Activated T-cell treated with anti-CD3 and anti-CD28 coated beads, Interleukin-2, amount 50 U/mL, for 72 hours (primary cell): ENCODE data around the gene SETD3. TPM values are rescaled to one million over a fixed set of nuclear protein-coding genes. Genes with fewer than 3 reads are reported as not detected.
A peak's percentile ranks its signal among the peaks of the same experiment; 100 is the strongest.

Experiments used
- ATAC-seq, 2 donors: fragments of 150-1000 bp; cut with Tn5 transposase; replicated peaks in 1 of 2; 2 replicates each; pipeline ENCODE4 v1.10.0; 2021; ENCODE audit warnings: moderate library complexity in 2 of 2, mild to moderate bottlenecking in 1 of 2
- DNase-seq, 2 donors: peaks; one replicate each; pipeline ENCODE4 v3.0.0; 2021 to 2022; ENCODE audit warnings: mixed read lengths in 1 of 2
- H3K27ac Mint-ChIP-seq: one replicate; pipeline ENCODE4 v1.8.0; 2022; ENCODE audit warnings: mild to moderate bottlenecking, moderate library complexity, mixed read lengths
- H3K27me3 Mint-ChIP-seq: one replicate; pipeline ENCODE4 v1.8.0; 2022; ENCODE audit warnings: low read depth, mixed read lengths
- H3K36me3 Mint-ChIP-seq, 2 donors: one replicate each; pipeline ENCODE4 v1.8.0; 2022; ENCODE audit warnings: mixed read lengths in 2 of 2, mild to moderate bottlenecking in 1 of 2; ENCODE audit not compliant: insufficient read depth in 2 of 2
- H3K4me1 Mint-ChIP-seq: one replicate; pipeline ENCODE4 v1.8.0; 2022; ENCODE audit warnings: low read depth, mixed read lengths
- H3K4me3 Mint-ChIP-seq, 2 donors: one replicate each; pipeline ENCODE4 v1.8.0; 2022; ENCODE audit warnings: mild to moderate bottlenecking in 2 of 2, mixed read lengths in 2 of 2, moderate library complexity in 2 of 2
- H3K9me3 Mint-ChIP-seq, 2 donors: one replicate each; pipeline ENCODE4 v1.8.0; 2022; ENCODE audit warnings: mixed read lengths in 2 of 2
- total RNA-seq, 2 donors: library from RNA; stranded (reverse); gene quantifications; one replicate each; pipeline ENCODE4 v1.2.3, GENCODE V29; 2022

Gene SETD3
- total RNA-seq, 2 donors from 2014 or later = 48.0 to 49.6 TPM

DNA sequence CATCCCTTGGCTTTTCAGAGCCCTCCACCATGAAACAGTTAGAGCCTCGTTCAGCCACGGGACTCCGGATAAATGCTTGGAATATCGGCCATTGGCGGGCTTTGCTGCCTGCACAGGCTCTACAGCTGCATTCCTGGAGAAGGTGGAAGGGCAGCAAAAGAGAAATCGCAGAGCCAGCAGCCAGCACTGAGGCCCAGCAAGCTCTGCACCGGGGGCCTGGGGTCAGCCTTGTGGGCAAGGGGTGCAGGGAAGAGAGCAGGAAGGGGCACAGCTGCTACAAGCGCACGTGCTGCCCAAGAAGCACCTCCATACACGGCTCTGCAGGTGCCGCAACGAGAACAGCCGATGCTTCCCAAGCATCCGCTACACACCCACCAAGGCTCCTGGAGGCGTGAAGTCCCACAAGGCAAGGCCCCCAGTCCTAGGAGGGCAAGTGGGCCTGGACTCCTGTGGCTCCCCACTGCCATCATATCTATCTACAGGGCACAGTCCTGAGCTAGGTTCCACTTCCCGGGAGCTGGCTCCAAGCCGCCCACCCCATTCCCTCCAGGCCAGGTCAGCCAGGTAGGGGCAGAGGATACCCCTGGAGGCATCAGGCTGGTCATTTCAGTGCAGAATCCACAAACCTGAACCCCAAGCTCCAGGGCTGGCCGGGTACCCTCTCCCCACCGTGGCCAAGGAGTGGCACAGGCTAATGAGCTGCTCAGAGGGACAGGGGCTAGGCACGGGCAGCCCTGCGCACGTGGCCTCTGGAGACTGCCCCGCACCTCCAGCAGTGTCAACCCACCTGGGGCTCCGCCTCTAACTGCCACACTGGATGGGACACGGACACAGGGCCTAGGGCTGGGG, 40.7 kb upstream of the SETD3 start:
- ATAC-seq (no peak), DNase-seq (no peak)
- H3K27me3 Mint-ChIP-seq = no peaks in the 10 kb centered on the region
- H3K27ac Mint-ChIP-seq = no peak overlapping the region
- no peaks in the 10 kb centered on the region for H3K9me3 Mint-ChIP-seq
- H3K36me3 Mint-ChIP-seq = no peaks in the 10 kb centered on the region
- H3K4me1 Mint-ChIP-seq = peaks cover 9% of the 10 kb centered on the region
- no peak overlapping the region for H3K4me3 Mint-ChIP-seq

DNA sequence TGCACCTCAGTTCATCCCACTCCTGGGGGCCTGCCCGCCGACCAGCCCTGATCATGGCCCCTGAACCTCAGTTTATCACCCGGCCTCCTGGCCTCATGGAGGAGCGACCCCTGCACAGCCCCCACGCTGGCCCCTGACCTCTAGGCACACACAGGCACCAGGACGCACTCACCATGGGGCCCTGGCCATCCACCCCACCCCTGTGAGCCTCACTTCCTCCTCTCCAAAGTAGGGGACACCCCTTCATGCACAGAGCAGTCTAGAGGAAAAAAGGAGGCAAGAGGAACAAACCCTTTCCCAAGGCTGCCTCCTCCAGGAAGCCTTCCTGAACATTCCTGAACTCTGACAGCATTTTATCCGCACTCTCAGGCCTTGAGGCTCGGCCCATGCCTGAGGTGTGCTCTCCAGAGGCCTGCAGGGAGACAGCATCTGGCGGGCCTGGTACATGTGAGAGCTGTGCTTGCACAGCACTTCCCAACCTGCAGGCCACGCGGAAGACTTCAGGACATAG, 40.0 kb upstream of the SETD3 start:
- ATAC-seq (no peak), DNase-seq (no peak)
- Mint-ChIP-seq H3K27me3 (no peaks in the 10 kb centered on the region), H3K4me1 (peaks cover 9% of the 10 kb centered on the region), H3K9me3 (no peaks in the 10 kb centered on the region), H3K4me3 (no peak overlapping the region), H3K36me3 (no peaks in the 10 kb centered on the region), H3K27ac (no peak overlapping the region)

DNA sequence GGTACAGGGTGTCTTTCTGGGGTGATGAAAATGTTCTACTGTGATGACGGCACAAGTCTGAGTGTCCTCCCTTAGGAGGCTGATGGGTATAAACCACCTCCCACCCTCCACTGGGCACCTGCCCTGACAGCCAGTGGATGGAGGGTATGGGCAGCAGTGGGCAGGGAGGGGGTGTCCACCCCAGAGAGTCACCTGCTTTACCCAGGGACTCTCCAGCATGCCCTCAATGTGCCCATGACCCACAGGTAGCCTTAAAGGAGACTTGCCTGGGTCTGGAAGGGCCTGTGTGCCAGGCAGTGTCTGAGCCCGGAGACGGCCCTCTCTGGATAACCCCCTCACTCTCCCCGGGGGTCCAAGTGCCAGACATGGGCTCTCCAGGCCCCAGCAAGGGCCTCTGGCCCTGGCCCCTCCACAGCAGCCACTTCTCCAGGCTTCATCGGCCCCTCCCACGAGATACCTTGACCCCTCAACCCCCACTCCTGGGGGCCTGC, 39.3 kb upstream of the SETD3 start:
- Mint-ChIP-seq H3K9me3 (no peaks in the 10 kb centered on the region), H3K4me3 (no peak overlapping the region), H3K27ac (no peak overlapping the region), H3K27me3 (no peaks in the 10 kb centered on the region), H3K4me1 (peaks cover 4% of the 10 kb centered on the region), H3K36me3 (no peaks in the 10 kb centered on the region)
- ATAC-seq (no peak), DNase-seq (no peak)

- no peak for DNase-seq
- Mint-ChIP-seq H3K4me3 (no peak overlapping the region), H3K36me3 (no peaks in the 10 kb centered on the region), H3K9me3 (no peaks in the 10 kb centered on the region), H3K27ac (no peak overlapping the region), H3K27me3 (no peaks in the 10 kb centered on the region), H3K4me1 (no peaks in the 10 kb centered on the region)
- ATAC-seq = no peak
Observed at GRCh38 chr14:99519347-99519881, 38.8 kb upstream of the SETD3 start.

DNA sequence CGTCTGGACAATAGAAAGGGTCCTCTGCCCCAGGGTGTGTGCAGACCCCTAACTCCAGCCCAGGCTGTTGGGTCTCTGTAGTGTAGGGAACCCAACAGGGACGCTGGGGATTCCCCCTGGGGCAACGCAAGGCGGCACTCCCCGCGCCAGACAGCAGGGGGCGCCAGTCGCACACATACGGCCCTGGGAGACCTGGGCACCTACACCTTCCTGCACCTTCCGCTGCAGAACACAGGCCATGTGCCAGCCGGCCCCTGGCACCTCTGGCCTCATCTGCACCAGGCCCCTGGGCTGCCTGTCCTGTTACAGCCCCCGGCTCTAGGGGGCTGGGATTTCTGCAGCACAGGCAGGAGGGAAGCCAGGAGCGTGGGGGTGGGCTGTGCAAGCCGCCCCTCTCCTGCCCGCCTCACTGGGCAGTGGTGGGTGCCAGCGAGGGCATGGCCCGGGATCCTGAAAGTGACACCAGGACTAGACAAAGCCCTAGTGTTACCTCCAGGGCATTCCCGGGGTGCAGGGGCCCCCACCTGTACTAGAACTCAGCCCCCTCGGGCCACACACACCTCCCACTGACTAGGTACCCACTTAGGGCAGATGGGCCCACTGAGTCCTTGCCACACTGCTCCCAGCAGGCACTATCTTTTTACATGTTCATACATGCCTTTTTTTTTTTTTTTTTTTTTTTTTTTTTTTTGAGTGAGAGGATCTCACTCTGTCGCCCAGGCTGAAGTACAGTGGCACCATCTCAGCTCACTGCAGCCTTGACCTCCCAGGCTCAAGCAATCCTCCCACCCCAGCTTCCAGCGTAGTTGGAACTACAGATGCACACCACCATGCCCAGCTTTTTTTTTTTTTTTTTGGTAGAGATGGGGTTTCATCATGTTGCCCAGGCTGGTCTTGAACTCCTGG, 38.0 kb upstream of the SETD3 start:
- Mint-ChIP-seq H3K36me3 (no peaks in the 10 kb centered on the region), H3K9me3 (no peaks in the 10 kb centered on the region), H3K27ac (no peak overlapping the region), H3K4me1 (no peaks in the 10 kb centered on the region), H3K27me3 (no peaks in the 10 kb centered on the region), H3K4me3 (no peak overlapping the region)
- peak; percentile 77 for ATAC-seq
- DNase-seq = peak; percentile 80 to 90

DNA sequence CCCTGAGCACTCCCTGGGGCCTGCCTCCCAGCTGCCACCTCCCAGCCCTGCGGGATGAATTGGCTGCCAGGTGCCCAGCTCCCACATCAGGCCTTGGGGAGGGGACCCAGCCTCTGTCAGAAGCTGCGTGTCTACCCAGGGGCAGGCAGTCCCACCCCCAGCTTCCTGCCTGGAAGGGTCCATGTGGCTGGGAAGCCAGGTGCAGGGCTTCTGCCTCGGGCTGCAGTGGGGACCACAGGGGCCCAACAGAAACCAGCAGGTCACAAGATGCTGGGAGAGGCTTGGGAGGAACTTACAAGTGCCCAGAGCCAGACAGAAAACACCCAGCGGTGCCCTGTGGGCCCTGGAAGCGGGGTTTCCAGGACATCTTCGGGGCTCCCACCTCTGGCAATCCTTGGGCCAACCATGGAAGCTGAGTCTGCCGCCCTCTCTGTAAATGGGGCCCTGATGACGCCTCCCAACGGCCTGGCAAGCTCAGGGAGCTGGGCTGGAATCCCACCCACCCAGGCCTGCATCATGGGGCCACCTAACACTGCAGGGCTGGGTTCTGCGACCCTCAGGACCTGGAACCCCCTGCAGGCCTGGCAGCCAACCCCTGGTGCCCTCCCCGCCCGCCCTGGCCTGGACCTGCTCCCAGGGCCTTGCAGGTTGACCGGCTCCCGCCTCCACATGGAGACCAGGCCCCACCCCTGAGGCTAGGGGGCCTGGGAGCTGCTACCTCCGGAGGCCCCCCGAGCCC, 37.2 kb upstream of the SETD3 start:
- no peaks in the 10 kb centered on the region for H3K9me3 Mint-ChIP-seq
- H3K36me3 Mint-ChIP-seq = no peaks in the 10 kb centered on the region
- H3K4me3 Mint-ChIP-seq = no peak overlapping the region
- ATAC-seq (peak in 1 of 2 donors; percentile 4), DNase-seq (no peak)
- H3K27me3 Mint-ChIP-seq = no peaks in the 10 kb centered on the region
- no peaks in the 10 kb centered on the region for H3K4me1 Mint-ChIP-seq
- H3K27ac Mint-ChIP-seq = no peak overlapping the region

DNA sequence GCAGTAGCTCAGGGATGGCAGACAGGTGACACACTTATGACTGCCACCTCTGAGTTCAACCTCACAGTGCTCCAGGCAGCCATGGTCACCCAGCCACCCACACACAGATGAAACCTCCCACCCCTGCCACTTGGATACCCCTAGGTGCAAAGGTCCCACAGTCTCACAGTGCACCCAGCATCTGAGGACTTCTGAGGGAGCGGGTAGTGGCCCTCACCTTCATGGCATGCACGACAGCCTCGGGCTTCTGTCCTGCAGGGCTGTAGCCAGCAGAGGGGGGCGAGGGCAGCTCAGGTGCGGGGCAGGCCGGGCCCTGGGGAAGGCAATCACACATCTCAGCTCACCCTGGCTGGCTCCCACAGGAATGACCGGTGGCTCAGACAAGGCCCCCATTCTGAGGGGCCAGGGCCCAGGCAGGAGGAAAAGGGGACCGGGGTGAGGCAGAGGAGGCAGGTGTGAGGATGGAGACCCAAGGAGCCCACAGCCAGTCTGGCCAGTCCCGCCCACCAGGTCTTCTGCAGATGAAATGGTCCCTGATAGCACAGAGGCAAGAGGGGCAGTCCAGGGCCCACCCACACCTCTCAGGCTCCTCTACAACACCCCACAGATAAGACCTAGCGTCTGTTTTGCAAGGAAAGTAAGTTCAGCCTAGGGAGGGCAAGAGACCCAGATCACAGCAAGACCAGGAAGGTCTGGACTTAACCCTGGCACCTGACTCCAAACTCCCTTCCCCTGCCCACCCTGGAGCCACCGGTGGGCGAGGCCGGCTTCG, 36.4 kb upstream of the SETD3 start:
- Mint-ChIP-seq H3K4me3 (no peak overlapping the region), H3K9me3 (no peaks in the 10 kb centered on the region), H3K27me3 (no peaks in the 10 kb centered on the region), H3K36me3 (no peaks in the 10 kb centered on the region), H3K4me1 (no peaks in the 10 kb centered on the region), H3K27ac (no peak overlapping the region)
- DNase-seq = no peak
- ATAC-seq = no peak

- Mint-ChIP-seq H3K4me3 (no peak overlapping the region), H3K27me3 (no peaks in the 10 kb centered on the region), H3K27ac (no peak overlapping the region), H3K4me1 (no peaks in the 10 kb centered on the region), H3K9me3 (no peaks in the 10 kb centered on the region), H3K36me3 (no peaks in the 10 kb centered on the region)
- DNase-seq = no peak
- ATAC-seq = no peak
Observed at GRCh38 chr14:99516156-99516870, 35.7 kb upstream of the SETD3 start.

GRCh38 chr14:99515301-99516155, 34.9 kb upstream of the SETD3 start:
- Mint-ChIP-seq H3K4me3 (no peak overlapping the region), H3K27me3 (no peaks in the 10 kb centered on the region), H3K27ac (no peak overlapping the region), H3K4me1 (no peaks in the 10 kb centered on the region), H3K9me3 (no peaks in the 10 kb centered on the region), H3K36me3 (no peaks in the 10 kb centered on the region)
- no peak for ATAC-seq
- no peak for DNase-seq

- Mint-ChIP-seq H3K27ac (no peak overlapping the region), H3K36me3 (no peaks in the 10 kb centered on the region), H3K4me1 (no peaks in the 10 kb centered on the region), H3K27me3 (no peaks in the 10 kb centered on the region), H3K9me3 (no peaks in the 10 kb centered on the region), H3K4me3 (no peak overlapping the region)
- no peak for ATAC-seq
- no peak for DNase-seq
Observed at GRCh38 chr14:99514552-99515300, 34.1 kb upstream of the SETD3 start.
